ENCODE data around the gene MLX.

DNA sequence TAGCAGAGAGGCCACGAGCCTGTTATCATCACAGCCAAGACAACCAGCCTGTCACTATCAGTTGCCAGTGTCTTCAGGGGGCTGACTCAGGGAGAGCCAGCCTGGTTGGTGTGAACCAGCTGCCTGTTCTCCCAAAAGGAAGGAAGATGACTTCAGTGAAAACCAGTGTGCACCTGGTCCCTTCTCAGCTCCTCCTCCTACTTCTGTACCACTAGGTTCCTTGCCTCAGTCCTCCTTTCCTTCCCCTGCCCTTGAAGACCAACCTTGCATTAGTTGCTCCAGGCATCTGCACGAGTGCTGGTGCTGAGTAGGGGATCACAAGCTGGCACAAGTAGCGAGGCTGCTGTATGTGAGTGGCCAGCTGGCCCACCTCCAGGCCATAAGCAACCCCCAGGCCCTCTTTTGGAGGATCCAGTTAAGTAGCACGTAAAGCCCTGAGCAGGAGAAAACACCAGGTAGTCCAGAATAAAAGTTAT lies 51.1 kb downstream of the MLX start:
- TF ChIP-seq MAFK (IDR thresholded peaks at IDR 0.05; ENCODE audit: low read depth, low read length), result no peak
- TF ChIP-seq, protein P1, sequence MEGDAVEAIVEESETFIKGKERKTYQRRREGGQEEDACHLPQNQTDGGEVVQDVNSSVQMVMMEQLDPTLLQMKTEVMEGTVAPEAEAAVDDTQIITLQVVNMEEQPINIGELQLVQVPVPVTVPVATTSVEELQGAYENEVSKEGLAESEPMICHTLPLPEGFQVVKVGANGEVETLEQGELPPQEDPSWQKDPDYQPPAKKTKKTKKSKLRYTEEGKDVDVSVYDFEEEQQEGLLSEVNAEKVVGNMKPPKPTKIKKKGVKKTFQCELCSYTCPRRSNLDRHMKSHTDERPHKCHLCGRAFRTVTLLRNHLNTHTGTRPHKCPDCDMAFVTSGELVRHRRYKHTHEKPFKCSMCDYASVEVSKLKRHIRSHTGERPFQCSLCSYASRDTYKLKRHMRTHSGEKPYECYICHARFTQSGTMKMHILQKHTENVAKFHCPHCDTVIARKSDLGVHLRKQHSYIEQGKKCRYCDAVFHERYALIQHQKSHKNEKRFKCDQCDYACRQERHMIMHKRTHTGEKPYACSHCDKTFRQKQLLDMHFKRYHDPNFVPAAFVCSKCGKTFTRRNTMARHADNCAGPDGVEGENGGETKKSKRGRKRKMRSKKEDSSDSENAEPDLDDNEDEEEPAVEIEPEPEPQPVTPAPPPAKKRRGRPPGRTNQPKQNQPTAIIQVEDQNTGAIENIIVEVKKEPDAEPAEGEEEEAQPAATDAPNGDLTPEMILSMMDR (IDR thresholded peaks at IDR 0.05; ENCODE audit: control extremely low read depth in 1 of 3, insufficient read depth in 1 of 3, low read depth in 1 of 3, low read length in 3 of 3), result no peak
- TF ChIP-seq FOSL1 (IDR thresholded peaks at IDR 0.05; ENCODE audit: insufficient read depth, low read depth, low read length), result no peak
- TF ChIP-seq CBX5 (IDR thresholded peaks at IDR 0.05; ENCODE audit: low read depth, low read length), result no peak
- no peak for TF ChIP-seq EZH2 (IDR thresholded peaks at IDR 0.05; ENCODE audit: low read depth, low read length, severe bottlenecking)
